Measurements from ENCODE around the gene EXOSC7. TPM values are rescaled to one million over a fixed set of nuclear protein-coding genes. Genes with fewer than 3 reads are reported as not detected.

The EXOSC7 gene
- total RNA-seq, 2 experiments from 2014 or later, result 28.1 to 28.4 TPM

- POLR2A ChIA-PET, result no interaction called here
- no peaks in the 10 kb centered on the region for H3K9me3 Mint-ChIP-seq
- no peak overlapping the region for H3K4me3 Mint-ChIP-seq
- no peak overlapping the region for H3K27ac ChIP-seq (ENCODE audit: low read depth in 1 of 2, low read length in 2 of 2)
- ATAC-seq (ENCODE audit: poor library complexity), result no peak
- no peak overlapping the region for H3K4me3 ChIP-seq (ENCODE audit: low read length)
- H3K27me3 Mint-ChIP-seq, result no peaks in the 10 kb centered on the region
- H3K4me1 Mint-ChIP-seq (ENCODE audit: low read depth), result peaks cover 25% of the 10 kb centered on the region
- no peaks in the 10 kb centered on the region for H3K9me3 ChIP-seq (ENCODE audit: control insufficient read depth in 1 of 2, insufficient read depth in 1 of 2, low read length in 2 of 2)
- peaks cover 19% of the 10 kb centered on the region for H3K36me3 ChIP-seq (ENCODE audit: insufficient read depth, low read length)
- H3K27me3 ChIP-seq (ENCODE audit: control insufficient read depth in 1 of 2, insufficient read depth in 2 of 2, low read length in 2 of 2), result no peaks in the 10 kb centered on the region
- no peak for DNase-seq
- peaks cover 61% of the 10 kb centered on the region for H3K36me3 Mint-ChIP-seq (ENCODE audit: low read depth)
- no peak overlapping the region for H3K27ac Mint-ChIP-seq
- no peaks in the 10 kb centered on the region for H3K4me1 ChIP-seq (ENCODE audit: insufficient read depth, low read length)
- CTCF ChIA-PET, result no interaction called here
- TF ChIP-seq, protein P1, sequence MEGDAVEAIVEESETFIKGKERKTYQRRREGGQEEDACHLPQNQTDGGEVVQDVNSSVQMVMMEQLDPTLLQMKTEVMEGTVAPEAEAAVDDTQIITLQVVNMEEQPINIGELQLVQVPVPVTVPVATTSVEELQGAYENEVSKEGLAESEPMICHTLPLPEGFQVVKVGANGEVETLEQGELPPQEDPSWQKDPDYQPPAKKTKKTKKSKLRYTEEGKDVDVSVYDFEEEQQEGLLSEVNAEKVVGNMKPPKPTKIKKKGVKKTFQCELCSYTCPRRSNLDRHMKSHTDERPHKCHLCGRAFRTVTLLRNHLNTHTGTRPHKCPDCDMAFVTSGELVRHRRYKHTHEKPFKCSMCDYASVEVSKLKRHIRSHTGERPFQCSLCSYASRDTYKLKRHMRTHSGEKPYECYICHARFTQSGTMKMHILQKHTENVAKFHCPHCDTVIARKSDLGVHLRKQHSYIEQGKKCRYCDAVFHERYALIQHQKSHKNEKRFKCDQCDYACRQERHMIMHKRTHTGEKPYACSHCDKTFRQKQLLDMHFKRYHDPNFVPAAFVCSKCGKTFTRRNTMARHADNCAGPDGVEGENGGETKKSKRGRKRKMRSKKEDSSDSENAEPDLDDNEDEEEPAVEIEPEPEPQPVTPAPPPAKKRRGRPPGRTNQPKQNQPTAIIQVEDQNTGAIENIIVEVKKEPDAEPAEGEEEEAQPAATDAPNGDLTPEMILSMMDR (IDR thresholded peaks at IDR 0.05), result no peak
- intact Hi-C loops (cut with DNase I, micrococcal nuclease), result no loop called here
These were observed 23.4 kb upstream of the EXOSC7 start for GRCh38 chr3:44952689-44953088.

DNA sequence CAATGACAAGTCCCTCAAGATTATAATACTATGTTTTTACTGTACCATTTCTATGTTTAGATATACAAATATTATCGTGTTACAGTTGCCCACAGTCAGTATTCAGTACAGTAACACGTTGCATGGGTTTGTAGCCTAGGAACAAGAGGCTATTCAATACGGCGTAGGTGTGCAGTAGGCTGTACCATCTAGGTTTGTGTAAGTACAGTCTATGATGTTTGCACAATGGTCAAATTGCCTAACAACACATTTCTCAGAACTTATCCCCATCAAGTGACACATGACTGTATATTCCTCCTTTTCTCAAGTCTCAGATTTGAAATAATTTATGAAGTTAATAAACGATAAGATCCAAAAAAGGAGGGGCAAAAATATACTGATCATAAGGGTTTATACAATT is 21.7 kb upstream of the EXOSC7 start:
- TF ChIP-seq, protein P1 (IDR thresholded peaks at IDR 0.05), result no peak
- H3K27ac Mint-ChIP-seq, result no peak overlapping the region
- no peak for DNase-seq
- no peaks in the 10 kb centered on the region for H3K4me1 ChIP-seq (ENCODE audit: insufficient read depth, low read length)
- ChIA-PET POLR2A (no interaction called here), CTCF (no interaction called here)
- no peak overlapping the region for H3K4me3 ChIP-seq (ENCODE audit: low read length)
- H3K36me3 ChIP-seq (ENCODE audit: insufficient read depth, low read length), result peaks cover 35% of the 10 kb centered on the region
- no peaks in the 10 kb centered on the region for H3K27me3 ChIP-seq (ENCODE audit: control insufficient read depth in 1 of 2, insufficient read depth in 2 of 2, low read length in 2 of 2)
- H3K9me3 Mint-ChIP-seq, result no peaks in the 10 kb centered on the region
- intact Hi-C loops (cut with DNase I, micrococcal nuclease), result no loop called here
- H3K27ac ChIP-seq (ENCODE audit: low read depth in 1 of 2, low read length in 2 of 2), result no peak overlapping the region
- no peaks in the 10 kb centered on the region for H3K9me3 ChIP-seq (ENCODE audit: control insufficient read depth in 1 of 2, insufficient read depth in 1 of 2, low read length in 2 of 2)
- peaks cover 27% of the 10 kb centered on the region for H3K4me1 Mint-ChIP-seq (ENCODE audit: low read depth)
- peaks cover 69% of the 10 kb centered on the region for H3K36me3 Mint-ChIP-seq (ENCODE audit: low read depth)
- no peak overlapping the region for H3K4me3 Mint-ChIP-seq
- H3K27me3 Mint-ChIP-seq, result no peaks in the 10 kb centered on the region
- ATAC-seq (ENCODE audit: poor library complexity), result no peak

- Histone ChIP-seq H3K27me3 (ENCODE audit: control insufficient read depth in 1 of 2, insufficient read depth in 2 of 2, low read length in 2 of 2) (no peaks in the 10 kb centered on the region), H3K27ac (ENCODE audit: low read depth in 1 of 2, low read length in 2 of 2) (no peak overlapping the region), H3K36me3 (ENCODE audit: insufficient read depth, low read length) (peaks cover 36% of the 10 kb centered on the region), H3K9me3 (ENCODE audit: control insufficient read depth in 1 of 2, insufficient read depth in 1 of 2, low read length in 2 of 2) (no peaks in the 10 kb centered on the region), H3K4me1 (ENCODE audit: insufficient read depth, low read length) (no peaks in the 10 kb centered on the region), H3K4me3 (ENCODE audit: low read length) (no peak overlapping the region)
- H3K9me3 Mint-ChIP-seq, result no peaks in the 10 kb centered on the region
- intact Hi-C loops (cut with DNase I, micrococcal nuclease), result no loop called here
- TF ChIP-seq, protein P1 (IDR thresholded peaks at IDR 0.05), result no peak
- no peak for ATAC-seq (ENCODE audit: poor library complexity)
- no peaks in the 10 kb centered on the region for H3K27me3 Mint-ChIP-seq
- H3K4me3 Mint-ChIP-seq, result no peak overlapping the region
- CTCF ChIA-PET, result no interaction called here
- POLR2A ChIA-PET, result no interaction called here
- peaks cover 27% of the 10 kb centered on the region for H3K4me1 Mint-ChIP-seq (ENCODE audit: low read depth)
- H3K27ac Mint-ChIP-seq, result no peak overlapping the region
- H3K36me3 Mint-ChIP-seq (ENCODE audit: low read depth), result peaks cover 72% of the 10 kb centered on the region
- peak in 2 of 14 experiments; percentile 45 to 52 for DNase-seq
These were observed 21.1 kb upstream of the EXOSC7 start for GRCh38 chr3:44954962-44955361.
